Stimulated activated CD8-positive, alpha-beta memory T cell treated with anti-CD3 and anti-CD28 coated beads, Interleukin-7, amount 100 ng/mL, for 1 hour (primary cell): Measurements from ENCODE around the gene MROH2A.
"Not testable (repeated sequence)": the region's sequence is repeated elsewhere in the genome, so short reads cannot be mapped to it uniquely, and the experiment has no call there.

ENCODE experiments used
- DNase-seq, 2 donors: peaks; one replicate each; pipeline ENCODE4 v3.0.0-alpha.2; 2020; ENCODE audit warnings: low read depth in 2 of 2

MROH2A gene

DNA sequence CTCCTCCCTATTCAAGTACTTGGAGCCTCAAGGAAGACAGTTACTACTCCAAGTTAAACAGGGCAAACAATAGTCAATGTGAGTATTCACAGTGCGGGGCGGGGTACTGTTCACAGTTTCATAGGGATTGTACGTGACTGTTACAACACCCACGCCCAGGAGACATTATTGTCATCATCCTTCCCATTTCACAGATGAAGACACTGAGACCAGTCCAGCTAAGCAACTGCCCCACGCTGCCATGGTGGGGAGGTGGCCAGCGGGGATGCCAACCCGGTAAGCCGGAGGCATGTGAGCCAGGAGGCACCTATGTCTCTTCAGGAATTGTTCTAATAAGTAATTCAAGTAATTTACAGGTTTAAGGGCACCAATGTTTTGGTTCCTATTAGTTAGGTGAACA lies 75.2 kb downstream of the MROH2A start:
- no peak for DNase-seq

DNA sequence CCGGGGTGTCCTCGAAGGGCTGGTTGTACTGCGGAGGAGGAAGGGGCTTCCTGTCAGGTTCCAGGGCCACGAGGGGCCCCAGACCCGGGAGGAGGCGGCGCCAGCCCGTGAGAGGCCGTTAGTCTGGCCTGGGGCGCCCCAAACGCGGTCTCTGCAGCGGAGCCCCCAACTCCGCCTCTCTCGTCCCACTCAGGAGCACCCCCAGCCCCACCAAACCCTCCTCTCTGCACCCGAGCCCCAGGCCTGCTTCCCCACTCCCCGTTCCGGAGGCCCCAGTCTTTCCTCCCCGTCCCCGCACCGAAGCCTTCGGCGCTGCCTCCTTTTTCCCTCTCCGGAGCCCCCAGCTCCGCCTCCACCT lies 75.7 kb downstream of the MROH2A start:
- no peak for DNase-seq

DNA sequence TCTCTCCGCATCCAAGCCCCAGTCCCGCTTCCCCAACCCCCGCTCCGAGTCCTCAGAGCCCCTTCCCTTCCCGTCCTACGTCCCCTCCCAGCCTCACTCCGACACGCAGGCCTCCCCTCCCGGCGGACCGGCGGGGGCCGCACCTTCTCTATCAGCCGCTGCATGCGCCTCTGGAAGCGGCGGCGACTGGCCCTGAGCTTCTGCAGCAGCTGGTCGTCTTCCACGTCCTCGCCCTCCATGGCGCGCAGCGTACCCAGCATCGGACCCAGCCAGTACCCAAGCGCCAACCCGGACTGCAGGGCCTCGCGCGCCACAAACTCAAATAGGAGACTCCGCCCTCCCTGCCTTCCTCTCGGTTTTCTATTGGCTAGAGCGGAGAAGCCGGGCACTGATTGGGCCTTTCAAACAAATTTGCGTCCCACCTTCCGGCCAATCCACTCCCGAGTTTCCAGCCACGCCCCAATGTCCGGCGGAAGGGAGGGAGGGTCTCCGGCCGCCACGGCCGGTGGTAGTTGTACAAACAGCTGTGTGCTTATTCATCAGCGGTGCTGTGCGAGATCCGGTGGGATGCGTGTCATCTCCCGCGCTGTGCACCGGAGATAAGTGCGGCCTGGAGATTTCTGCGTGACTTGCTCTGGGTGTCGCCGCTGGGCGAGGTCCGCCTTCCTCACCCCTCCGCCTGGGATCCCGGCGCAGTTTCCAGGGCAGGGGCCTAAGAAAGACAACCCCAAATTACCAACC lies 76.3 kb downstream of the MROH2A start, which contains the start of gene HJURP:
HJURP (minus strand) TSS at position 295 of the 741 bp plus-strand sequence; CDS start at position 260, 35 bp downstream.
- peak; percentile 75 for DNase-seq

DNA sequence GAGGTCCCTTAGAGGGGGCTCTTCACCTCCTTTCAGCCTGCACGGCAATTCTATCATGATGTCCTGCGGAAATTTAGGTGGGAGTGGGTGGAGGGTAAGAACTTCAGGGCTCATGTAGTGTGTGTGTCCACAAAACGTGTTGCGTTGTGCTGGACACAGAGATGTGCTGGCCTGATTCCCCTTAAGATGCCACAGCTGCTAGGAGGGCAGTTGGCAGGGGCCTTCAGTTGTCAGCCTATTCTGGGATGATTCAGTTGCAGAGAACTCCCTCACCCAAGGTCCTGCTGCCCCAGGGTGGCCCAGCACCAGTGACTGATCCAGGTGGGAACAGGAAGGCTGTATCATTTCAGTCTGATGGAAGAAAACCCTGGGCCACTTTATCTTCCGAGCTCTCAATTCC lies 77.2 kb downstream of the MROH2A start:
- DNase-seq, result no peak

DNA sequence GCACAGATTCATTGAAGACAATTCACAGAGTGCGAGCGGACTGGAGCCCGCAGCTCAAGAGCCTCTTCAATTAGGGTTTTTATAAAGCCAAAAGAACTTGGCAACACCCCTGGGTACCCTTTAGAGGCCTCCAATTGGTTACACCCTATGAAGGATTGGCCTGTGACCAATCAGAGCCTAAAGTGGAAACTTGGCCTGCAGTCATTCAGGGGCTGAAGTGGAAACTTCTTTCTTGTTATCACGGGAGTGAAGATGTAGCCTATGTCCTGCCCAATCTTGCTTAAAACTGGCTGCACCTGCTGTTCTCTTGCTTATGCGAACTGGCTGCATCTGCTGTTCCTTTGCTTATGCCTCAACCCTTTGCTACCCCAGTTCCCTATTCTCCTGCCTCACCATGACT lies 78.1 kb downstream of the MROH2A start:
- DNase-seq, result no peak

DNA sequence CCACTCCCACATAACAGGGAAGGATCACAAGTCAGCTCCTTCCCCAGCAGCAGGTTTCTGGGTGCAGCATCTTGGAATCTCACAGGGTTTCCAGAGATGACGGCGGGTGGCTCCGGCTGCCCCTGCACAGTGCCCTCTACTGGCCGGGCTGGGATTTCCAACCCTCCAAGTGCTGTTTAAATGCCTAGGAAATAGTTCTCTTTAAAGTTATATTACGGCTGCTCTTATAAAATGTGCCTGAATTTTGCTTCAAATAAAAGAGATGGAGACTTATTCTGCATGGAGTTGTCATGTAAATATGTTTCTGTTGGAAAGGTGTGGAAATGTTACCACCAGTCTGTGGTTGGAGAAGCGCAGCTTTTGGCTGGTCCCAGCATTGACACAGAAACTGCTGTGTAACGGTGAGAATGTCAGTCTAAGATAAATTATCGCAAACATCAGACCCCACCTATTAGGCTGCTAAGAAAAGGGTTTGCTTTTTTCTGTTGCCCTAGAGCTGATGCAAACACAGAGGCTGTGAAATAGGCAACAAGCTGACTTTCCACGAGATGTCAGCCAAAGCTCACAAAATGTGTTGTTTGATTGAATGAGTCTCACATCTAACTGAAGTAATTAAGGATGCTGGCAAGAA lies 79.5 kb downstream of the MROH2A start:
- DNase-seq, result peak; percentile 15 to 24

DNA sequence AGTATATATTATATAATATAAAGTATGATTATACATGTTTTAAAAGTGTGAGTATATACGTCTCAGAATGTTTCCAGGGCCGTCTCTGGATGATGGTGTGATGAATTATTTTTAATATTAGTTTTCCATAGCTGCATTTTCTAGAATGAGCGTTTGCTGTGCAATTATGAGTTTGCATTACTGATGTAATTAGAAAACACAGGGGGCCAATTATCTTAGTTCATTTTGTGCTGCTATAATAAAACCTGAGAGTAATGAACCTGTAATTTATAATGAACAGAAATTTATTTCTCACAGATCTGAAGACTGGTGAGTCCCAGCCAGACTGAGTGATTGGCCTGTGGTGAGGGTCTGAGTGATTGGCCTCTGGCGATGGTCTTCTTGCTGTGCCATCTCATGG lies 80.2 kb downstream of the MROH2A start:
- DNase-seq, result no peak

DNA sequence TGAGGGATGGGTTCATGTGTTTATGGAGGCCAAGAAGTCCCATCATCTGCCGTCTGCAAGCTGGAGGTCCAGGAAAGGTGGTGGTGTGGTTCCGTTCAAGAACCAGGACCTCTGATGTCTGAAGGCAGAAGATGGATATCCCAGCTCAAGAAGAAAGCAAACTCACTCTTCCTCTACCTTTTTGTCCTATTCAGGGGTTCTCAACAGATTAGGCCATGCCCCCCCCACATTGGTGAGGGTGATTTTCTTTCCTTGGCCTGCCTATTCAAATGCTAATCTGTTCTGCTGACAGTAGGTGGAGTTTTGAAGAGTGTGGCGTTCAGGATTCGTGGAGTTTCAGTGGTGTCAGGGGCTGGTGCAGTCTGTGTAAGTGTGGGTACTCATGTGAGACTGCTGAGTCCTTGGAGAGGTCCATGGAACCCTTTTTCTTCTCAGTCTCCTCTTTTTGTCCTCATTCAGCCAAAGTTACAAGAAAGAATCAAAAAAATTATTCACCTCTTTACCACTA lies 84.2 kb downstream of the MROH2A start:
- DNase-seq, result no peak

DNA sequence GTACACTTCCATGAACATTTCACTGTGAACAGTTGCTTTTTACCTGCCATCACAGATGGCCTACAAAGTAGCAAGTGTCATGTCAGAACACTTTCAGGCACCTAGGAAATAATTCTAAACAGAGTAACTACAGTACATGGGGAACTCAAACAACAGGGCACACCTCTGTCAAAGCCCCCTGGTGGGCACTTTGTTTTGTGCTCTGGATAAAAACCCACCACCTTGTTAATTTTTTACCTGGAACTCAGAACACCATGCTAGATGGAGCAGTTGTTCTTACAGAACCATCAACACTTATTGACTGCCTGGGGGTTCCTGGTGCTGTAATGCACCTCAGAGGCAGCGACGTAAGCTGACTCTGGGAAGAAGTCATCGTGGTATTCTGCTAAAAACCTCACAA lies 87.7 kb downstream of the MROH2A start:
- no peak for DNase-seq

DNA sequence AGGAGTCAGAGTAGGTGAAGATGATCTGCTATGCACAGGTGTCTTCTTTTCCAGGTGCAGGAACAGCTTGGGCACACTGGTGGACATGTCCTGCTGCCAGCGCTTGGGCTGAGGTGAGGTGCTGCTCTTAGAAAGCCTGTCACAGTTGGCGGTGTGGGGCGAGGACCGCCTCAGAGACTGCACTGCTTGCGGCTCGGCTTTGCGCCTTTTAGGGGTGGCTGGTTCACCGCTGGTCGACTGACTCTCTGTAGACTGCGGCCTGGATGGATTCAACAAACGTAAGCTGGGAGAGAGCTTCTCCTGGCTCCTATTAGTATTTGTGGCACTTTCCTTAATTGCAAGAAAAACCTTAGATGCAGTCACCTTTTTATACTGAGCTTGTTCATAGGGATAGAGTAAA lies 88.3 kb downstream of the MROH2A start:
- DNase-seq, result no peak

DNA sequence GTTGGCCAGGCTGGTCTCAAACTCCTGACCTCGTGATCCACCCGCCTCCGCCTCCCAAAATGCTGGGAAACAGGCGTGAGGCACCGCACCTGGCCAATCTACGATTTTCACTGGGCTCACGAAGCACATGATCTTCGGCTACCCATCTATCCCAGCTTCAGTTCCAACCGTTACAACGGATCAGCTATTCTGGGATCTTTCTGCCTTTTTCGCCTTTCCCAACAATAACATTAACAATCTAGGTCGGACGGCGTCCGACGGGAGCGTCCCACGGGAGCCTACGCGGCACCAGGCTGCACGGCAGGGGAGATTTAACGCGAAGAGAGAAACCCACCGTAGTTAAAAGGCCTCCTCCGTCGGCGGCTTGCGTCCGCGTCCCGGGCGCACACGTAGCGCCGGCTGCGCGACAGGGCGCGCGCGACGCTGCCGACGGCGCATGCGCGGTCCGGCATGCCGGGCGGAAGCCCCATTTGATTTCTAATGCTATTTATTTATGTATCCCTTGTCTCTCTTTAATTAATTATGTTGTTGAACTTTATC lies 89.9 kb downstream of the MROH2A start, which contains the start of gene MSL3B:
MSL3B (minus strand) TSS at position 394 of the 540 bp plus-strand sequence.
- DNase-seq, result peak; percentile 32 to 34

DNA sequence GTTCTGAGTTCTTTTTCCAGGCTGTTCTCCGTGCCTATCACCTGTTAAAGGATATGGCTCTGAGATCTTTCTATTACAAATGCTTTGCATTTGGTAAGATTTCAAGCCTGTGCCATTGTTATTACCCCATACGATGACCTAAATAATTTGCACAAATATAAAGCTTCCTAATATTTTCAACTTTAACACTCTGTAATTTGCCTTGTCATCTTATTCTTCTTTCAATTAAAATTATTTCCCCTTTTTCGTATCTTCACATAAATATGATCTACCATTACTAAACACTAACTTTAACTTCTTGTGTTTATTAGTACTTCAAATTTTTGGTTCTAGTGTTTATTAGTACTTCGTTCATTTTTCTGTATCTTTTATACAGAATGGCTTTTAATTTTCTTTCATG lies 93.3 kb downstream of the MROH2A start:
- DNase-seq, result no peak

DNA sequence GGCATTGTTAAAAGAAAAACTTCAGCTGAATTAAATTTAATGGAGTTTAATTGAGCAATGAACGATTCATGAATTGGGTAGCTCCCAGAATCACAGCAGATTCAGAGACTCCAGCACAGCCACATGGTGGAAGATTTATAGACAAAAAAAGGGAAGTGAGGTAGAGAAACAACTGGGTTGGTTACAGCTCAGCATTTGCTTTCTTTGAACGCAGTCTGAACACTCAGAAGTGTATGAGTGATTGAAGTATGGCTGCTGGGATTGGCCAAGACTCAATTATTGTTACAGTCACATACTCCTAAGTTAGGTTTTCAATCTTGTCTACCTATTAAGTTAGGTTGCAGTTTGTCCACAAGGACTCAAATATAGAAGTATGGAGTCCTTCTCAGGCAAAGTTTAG lies 94.0 kb downstream of the MROH2A start:
- DNase-seq, result not testable (repeated sequence)

DNA sequence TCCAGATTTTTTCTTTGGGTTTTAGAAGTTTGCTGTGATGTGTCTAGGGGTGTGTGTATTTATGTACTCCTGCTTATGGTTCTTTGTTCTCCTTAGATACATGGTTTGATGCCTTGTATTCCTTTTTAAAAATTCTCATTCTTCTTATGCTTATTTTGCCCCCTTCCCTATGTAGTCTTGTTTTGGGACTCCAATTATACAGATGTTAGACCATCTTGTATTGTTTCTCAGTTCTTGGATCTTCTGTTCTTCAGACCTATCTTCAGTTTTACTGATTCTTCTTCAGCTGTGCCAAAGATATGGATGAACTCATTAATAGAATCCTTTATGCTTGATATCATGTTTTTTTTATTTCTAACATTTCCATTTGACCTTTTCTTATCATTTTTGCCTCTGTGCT lies 104.2 kb downstream of the MROH2A start:
- DNase-seq, result no peak
